Skeletal muscle satellite cell (primary cell): ENCODE results near the gene XAF1. TPM values are rescaled to one million over a fixed set of nuclear protein-coding genes. Genes with fewer than 3 reads are reported as not detected.

ENCODE experiments used
- H3K27me3 ChIP-seq: 2 replicates; pipeline ENCODE4 v1.7.0; 2013; ENCODE audit warnings: low read length; ENCODE audit not compliant: control insufficient read depth, insufficient read depth
- H3K36me3 ChIP-seq: 2 replicates; pipeline ENCODE4 v1.7.0; 2013; ENCODE audit warnings: mild to moderate bottlenecking, control low read depth, low read length; ENCODE audit not compliant: insufficient read depth
- H3K4me1 ChIP-seq: 2 replicates; pipeline ENCODE4 v1.7.0; 2013; ENCODE audit warnings: low read length; ENCODE audit not compliant: control insufficient read depth, insufficient read depth
- H3K4me2 ChIP-seq: 2 replicates; pipeline ENCODE4 v1.7.0; 2013; ENCODE audit warnings: mild to moderate bottlenecking, low read length
- H3K4me3 ChIP-seq: 2 replicates; pipeline ENCODE4 v1.7.0; 2013; ENCODE audit warnings: low read length
- H3K9ac ChIP-seq: 2 replicates; pipeline ENCODE4 v1.7.0; 2013; ENCODE audit warnings: mild to moderate bottlenecking, low read depth, low read length, moderate library complexity
- H3K9me3 ChIP-seq: replicated peaks from 2 replicates; pipeline ENCODE4 v1.7.0; 2013; ENCODE audit warnings: mild to moderate bottlenecking, control low read depth, low read length
- total RNA-seq: library from RNA; depleted of rRNA; stranded (reverse); fragments of >200 nt; gene quantifications from 2 replicates; pipeline ENCODE4 v1.2.3, GENCODE V29; 2012; rRNA removed

Gene XAF1, protein sequence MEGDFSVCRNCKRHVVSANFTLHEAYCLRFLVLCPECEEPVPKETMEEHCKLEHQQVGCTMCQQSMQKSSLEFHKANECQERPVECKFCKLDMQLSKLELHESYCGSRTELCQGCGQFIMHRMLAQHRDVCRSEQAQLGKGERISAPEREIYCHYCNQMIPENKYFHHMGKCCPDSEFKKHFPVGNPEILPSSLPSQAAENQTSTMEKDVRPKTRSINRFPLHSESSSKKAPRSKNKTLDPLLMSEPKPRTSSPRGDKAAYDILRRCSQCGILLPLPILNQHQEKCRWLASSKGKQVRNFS
- total RNA-seq: 3.1 and 8.9 TPM in 2 replicates

DNA sequence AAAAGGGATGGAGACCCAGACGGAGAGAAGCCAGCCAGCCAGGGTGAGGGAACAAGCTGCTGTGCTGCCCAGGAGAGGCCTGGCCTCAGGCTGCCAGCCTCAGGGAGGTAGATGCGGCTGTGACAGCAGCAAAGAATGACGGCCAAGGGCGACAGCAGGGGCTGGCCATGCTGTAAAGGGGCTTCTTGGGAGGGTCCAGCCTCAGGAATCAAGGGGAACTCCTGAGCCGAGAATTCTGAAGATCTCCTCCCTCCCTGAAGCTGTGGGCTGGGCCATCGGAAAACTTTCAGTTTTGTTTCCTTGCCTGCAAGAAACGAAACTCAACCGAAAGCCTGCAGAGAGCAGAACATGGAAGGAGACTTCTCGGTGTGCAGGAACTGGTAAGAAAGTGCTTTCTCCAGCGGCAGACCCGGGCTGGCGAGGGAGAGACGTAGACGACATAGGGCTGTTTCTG, at the start of gene XAF1:
XAF1 (plus strand) TSS at position 316 of the 454 bp plus-strand sequence; CDS start at position 349, 33 bp downstream.
- no peaks in the 10 kb centered on the region for H3K36me3 ChIP-seq
- H3K4me2 ChIP-seq: peak within 1 kb of the TSS; percentile 93
- peak within 1 kb of the TSS; percentile 70 for H3K4me3 ChIP-seq
- H3K4me1 ChIP-seq: peaks cover 46% of the 10 kb centered on the region
- peak within 1 kb of the TSS; percentile 83 for H3K9ac ChIP-seq
- H3K27me3 ChIP-seq: no peaks in the 10 kb centered on the region
- H3K9me3 ChIP-seq: no peaks in the 10 kb centered on the region

GRCh38 chr17:6706499-6706898, 49.3 kb upstream of the XAF1 start:
- Histone ChIP-seq H3K4me2 (no peak overlapping the region), H3K27me3 (peaks cover 68% of the 10 kb centered on the region), H3K9me3 (no peaks in the 10 kb centered on the region), H3K4me3 (no peak overlapping the region), H3K4me1 (no peaks in the 10 kb centered on the region), H3K36me3 (no peaks in the 10 kb centered on the region), H3K9ac (no peak overlapping the region)

- H3K9me3 ChIP-seq: no peaks in the 10 kb centered on the region
- H3K27me3 ChIP-seq: peaks cover 73% of the 10 kb centered on the region
Observed at GRCh38 chr17:6706996-6707395, 48.9 kb upstream of the XAF1 start.

DNA sequence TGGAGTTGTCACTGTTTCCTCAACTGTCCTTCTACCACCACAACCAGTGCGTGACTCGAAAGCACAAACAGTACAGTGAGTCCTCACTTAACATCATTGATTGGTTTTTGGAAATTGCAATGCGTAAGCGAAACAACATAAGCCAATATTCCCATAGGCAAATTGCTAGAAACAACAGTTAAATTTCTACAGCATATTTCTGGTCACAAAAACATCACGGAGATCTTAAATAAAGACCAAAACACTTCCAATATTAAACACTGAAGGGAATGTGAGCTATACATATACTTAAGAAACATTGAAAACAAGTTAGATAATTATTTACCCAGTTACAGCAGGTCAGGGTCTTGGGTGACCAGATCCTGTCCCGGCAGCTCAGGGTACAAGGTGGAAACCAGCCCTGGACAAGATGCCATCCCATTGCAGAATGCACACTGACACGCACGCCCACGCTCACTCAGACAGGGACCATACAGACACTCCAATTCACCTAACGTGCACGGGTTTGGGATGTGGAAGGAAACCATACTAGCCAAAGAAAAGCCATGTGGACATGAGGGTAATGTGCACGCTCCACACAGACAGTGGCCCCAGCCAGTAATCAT, 47.4 kb upstream of the XAF1 start:
- H3K4me3 ChIP-seq: no peak overlapping the region
- H3K9me3 ChIP-seq: no peaks in the 10 kb centered on the region
- no peak overlapping the region for H3K4me2 ChIP-seq
- H3K9ac ChIP-seq: no peak overlapping the region
- no peaks in the 10 kb centered on the region for H3K36me3 ChIP-seq
- H3K27me3 ChIP-seq: peaks cover 81% of the 10 kb centered on the region
- H3K4me1 ChIP-seq: peaks cover 6% of the 10 kb centered on the region

More at GRCh38 chr17:6706996-6707395, 48.9 kb upstream of the XAF1 start:
- Histone ChIP-seq H3K36me3 (no peaks in the 10 kb centered on the region), H3K4me2 (no peak overlapping the region), H3K4me3 (no peak overlapping the region), H3K9ac (no peak overlapping the region), H3K4me1 (no peaks in the 10 kb centered on the region)

DNA sequence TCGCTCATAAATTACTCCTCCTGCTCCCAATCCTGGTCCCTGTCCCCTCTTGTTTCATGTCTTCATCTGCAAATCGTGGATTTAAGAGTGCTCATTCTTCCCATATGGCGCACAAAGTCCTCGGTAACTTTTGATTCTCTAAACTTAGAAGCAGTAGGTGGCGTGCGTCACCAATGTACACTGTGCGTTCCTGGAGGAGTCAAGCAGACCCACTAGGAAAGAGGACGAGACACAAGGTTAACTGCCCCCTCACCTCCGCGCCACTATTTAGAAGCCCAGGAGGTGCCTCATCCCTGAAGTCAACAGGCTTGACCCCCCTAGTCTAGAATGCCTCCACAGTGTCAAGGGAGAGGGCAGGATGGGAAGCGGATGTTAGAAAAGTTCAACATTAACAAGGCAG, 45.5 kb upstream of the XAF1 start:
- H3K9me3 ChIP-seq: peaks cover 4% of the 10 kb centered on the region
- no peak overlapping the region for H3K9ac ChIP-seq
- no peak overlapping the region for H3K4me3 ChIP-seq
- H3K36me3 ChIP-seq: no peaks in the 10 kb centered on the region
- peaks cover 10% of the 10 kb centered on the region for H3K4me1 ChIP-seq
- no peak overlapping the region for H3K4me2 ChIP-seq
- peaks cover 75% of the 10 kb centered on the region for H3K27me3 ChIP-seq

GRCh38 chr17:6711081-6711674, 44.7 kb upstream of the XAF1 start:
- Histone ChIP-seq H3K4me2 (no peak overlapping the region), H3K4me1 (peaks cover 10% of the 10 kb centered on the region), H3K9me3 (peaks cover 4% of the 10 kb centered on the region), H3K27me3 (peaks cover 67% of the 10 kb centered on the region), H3K4me3 (no peak overlapping the region), H3K36me3 (no peaks in the 10 kb centered on the region), H3K9ac (no peak overlapping the region)

DNA sequence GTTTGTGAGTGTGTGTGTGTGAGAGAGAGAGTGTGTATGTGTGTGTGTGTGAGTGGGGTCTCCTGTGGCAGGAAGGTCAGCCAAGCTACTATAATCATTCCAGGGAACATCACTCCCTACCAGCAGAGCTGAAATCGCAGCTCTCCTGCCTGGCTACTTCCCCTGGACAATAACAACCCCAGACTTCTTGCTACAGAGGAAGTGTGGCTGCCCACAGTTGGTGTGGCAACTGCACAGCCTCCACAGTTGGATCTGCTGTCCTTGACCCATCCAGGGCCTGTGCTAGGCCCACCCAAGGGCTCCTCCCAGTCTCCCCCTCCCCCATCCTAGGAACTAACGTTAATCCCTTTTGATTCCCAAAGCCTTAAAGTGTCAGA, 44.2 kb upstream of the XAF1 start:
- Histone ChIP-seq H3K27me3 (peaks cover 62% of the 10 kb centered on the region), H3K9me3 (peaks cover 4% of the 10 kb centered on the region), H3K4me1 (peaks cover 10% of the 10 kb centered on the region), H3K4me2 (no peak overlapping the region), H3K9ac (no peak overlapping the region), H3K36me3 (no peaks in the 10 kb centered on the region), H3K4me3 (no peak overlapping the region)

- Histone ChIP-seq H3K9ac (no peak overlapping the region), H3K4me1 (peaks cover 10% of the 10 kb centered on the region), H3K4me3 (no peak overlapping the region)
Observed at GRCh38 chr17:6712058-6712853, 43.6 kb upstream of the XAF1 start.

GRCh38 chr17:6712854-6713129, 43.1 kb upstream of the XAF1 start:
- Histone ChIP-seq H3K36me3 (no peaks in the 10 kb centered on the region), H3K4me3 (no peak overlapping the region), H3K9me3 (peaks cover 4% of the 10 kb centered on the region), H3K4me1 (peaks cover 10% of the 10 kb centered on the region), H3K27me3 (peaks cover 56% of the 10 kb centered on the region), H3K9ac (no peak overlapping the region), H3K4me2 (peak overlapping the region; percentile 82)

More at GRCh38 chr17:6712058-6712853, 43.6 kb upstream of the XAF1 start:
- H3K9me3 ChIP-seq: peaks cover 4% of the 10 kb centered on the region
- no peaks in the 10 kb centered on the region for H3K36me3 ChIP-seq
- no peak overlapping the region for H3K4me2 ChIP-seq
- H3K27me3 ChIP-seq: peaks cover 56% of the 10 kb centered on the region

DNA sequence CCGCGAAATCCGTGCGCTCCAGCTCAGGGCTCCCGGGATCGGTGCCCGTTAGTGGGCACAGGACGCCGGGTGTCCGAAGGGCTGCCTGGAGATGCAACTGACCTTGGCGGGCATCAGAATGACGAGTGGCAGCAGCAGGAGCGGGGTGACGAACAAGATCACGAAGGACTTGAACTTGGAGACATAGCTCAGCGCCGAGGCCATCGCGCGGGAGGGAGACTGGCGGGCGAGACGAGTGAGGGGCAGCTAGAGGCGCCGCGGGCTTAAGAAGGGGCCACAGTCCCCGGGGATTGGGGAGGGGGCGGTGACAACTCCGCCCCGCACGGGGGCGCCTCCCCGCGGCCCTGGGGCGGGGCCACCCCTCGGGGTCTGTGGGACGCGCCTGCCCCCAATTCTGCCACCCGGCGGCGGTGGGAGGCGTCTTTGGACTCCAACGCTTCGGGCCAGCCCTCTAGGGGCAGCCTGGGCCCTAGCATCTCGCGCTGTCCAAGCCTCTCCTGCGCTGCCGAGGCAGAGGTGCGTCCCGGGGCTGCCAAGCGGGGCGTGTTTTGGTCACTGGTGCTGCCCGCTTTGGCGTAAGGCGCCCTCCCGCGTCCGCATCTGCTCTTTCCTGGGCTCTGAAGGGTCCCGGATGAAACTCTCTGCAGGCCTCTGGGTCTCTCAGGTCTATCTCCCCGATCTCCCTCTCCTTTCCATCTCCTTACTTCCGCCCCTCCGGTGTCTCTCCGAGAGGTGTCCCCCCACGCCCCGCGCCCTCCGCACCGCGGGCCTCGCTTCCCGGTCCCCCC, 42.5 kb upstream of the XAF1 start, which contains the start of gene SLC13A5:
SLC13A5 (minus strand) TSS at position 240 of the 788 bp plus-strand sequence; CDS start at position 204, 36 bp downstream.
- Histone ChIP-seq H3K27me3 (peaks cover 52% of the 10 kb centered on the region), H3K4me3 (peak within 1 kb of the TSS; percentile 60), H3K4me1 (peaks cover 10% of the 10 kb centered on the region), H3K9me3 (peaks cover 4% of the 10 kb centered on the region), H3K4me2 (peak within 1 kb of the TSS; percentile 82), H3K9ac (peak within 1 kb of the TSS; percentile 26), H3K36me3 (no peaks in the 10 kb centered on the region)
